HG03060 (cell line): Measurements from ENCODE around the gene CLECL1.
"Not testable (repeated sequence)": the region's sequence is repeated elsewhere in the genome, so short reads cannot be mapped to it uniquely, and the experiment has no call there.

Experiments
- ATAC-seq: cut with Tn5 transposase; IDR thresholded peaks from one replicate; pipeline ENCODE4 v1.9.1; 2021; ENCODE audit warnings: low read depth, moderate number of reproducible peaks; ENCODE audit not compliant: unreplicated experiment

Gene CLECL1

DNA sequence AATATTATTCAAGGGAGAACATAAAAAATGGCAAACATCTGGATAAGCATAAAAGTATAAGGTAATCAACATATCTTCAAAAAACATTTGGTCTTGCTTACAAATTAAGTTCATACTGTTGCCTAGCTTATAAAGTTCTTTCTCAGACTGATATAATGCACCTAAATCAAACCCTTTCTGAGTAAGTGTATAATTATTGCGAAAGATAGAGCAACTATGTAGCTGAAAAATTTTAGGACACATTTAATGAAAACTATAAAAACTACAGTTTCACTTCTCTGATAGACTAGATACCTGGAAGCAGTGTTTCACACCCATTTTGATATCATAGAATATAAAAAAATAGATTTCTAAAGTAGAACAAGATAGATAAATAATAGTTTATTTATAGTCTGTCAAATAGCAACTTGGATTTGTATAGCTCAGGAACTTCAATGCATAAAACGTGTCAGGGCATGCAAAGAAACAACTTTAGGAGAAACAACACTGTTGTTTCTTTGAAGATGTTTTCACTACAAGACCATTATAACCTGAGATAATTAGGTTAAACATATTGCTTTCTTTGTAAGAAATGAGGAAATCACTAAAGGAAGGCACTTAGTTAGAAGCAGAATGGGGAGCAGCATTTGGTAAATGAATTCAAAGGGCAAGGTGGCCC lies 7.6 kb downstream of the CLECL1 start:
- no peak for ATAC-seq

DNA sequence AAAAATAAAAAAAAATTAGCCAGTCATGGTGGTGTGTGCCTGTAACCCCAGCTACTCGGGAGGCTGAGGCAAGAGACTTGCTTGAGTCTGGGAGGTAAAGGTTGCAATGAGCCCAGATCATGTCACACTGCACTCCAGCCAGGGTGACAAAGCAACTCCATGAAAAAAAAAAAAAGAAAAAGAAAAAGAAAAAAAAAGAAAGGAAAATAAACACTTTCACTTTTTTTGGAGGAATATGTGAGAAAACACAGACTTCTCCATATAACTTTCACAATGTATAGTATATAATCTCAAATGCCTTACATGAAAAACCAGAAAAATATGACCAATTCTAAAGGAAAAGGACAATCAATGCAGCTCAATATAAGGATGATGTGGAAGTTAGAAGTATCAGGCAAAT lies 8.9 kb downstream of the CLECL1 start:
- no peak for ATAC-seq

DNA sequence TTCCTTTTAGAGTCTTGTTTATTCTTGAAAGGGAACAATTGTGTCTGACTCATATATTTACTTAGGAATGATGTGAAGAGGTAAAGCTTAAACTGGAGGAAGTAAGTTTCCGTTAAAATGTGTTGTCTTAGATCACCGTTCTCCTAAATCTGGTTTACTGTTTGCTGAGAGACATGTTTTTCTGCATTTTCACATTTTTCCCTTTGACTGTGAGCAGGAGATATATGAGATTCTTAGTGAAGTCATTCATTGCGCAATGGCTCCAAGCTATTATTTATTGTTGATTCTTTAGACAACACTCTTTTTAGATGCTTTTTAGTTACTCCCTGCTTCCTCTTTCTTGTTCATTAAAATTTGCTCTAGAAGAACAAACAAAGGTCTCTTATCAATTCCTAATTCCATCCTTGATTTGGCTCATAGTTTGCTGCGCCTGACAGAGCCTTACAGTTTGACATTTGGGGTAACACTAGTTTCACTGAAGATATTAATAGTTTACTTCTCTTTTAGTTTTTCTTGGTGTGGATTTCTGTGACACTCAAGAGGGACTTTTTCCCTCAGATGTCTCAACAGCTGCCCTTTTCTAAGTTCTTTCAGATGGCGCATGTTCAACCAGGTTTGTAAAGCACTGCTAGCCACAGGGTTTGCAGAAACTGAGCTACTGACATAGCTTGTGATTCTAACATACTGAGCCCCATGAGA lies 11.4 kb downstream of the CLECL1 start:
- ATAC-seq, result peak; percentile 38

DNA sequence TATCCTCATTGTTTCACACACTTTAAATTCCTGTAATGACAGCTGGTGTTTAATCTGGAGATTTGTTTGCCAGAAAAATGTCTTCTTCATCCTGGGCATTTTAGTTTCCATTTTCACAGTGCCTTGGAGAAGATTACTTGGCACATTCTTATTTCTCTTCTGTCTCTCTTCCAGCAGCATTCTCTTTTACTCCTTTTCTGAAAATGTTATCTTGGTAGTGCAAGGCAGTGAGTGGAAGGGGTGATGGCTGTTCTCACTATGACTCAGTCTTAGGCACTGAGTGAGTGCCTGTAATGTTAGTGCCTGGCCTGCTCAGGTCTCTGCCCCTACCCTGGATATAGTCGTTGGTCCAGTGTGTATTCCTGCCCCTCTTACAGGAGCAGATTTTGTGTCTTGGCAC lies 13.1 kb downstream of the CLECL1 start:
- no peak for ATAC-seq

DNA sequence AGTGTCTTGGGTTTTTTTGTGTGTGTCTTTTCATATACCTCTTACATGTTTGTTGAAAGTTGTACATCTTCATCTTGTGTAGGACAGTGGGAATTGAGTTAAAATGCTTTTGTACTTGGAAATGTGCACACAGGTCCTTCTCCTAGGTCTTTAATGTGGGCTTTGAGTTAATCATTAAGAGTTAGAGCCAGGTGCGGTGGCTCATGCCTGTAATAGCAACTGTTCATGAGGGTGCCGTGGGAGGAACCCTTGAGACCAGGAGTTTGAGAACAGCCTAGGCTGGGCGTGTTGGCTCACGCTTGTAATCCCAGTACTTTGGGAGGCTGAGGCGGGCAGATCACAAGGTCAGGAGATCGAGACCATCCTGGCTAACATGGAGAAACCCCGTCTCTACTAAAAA lies 13.9 kb downstream of the CLECL1 start:
- no peak for ATAC-seq

DNA sequence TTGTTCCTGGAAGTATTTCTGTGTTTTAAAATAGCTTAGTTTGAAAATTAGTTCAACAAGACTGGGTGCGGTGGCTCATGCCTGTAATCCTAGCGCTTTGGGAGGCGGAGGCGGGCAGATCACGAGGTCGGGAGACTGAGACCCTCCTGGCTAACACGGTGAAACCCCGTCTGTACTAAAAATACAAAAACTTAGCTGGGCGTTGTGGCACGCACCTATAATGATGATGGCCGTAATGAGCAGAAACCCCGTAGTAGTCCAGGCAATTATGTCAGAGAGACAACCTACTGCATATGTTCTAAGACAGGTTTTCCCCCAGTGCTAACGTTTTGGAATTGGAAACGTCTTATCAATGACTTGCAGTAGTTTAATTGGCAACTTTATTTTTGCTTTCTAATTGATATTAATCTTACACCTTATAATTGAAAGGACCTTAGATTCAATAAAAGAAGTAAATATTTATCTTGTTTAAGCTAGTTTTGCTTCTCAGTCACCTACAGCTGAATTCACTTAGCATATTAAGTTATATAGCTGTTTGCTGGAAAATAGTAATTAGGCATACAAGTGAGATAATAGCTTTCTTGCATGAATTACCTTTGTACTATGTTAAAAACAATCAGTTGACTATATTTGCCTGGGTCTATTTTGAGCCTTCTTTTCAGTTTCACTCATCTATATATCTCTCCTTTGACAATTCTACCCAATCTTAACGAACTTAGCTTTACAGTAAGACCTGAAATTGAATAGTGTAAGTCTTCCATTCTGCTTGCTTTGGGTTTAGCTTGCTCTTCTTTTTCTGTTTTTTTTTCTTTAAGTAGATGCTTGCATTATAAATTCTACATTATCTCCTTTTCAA lies 15.6 kb downstream of the CLECL1 start:
- no peak for ATAC-seq

DNA sequence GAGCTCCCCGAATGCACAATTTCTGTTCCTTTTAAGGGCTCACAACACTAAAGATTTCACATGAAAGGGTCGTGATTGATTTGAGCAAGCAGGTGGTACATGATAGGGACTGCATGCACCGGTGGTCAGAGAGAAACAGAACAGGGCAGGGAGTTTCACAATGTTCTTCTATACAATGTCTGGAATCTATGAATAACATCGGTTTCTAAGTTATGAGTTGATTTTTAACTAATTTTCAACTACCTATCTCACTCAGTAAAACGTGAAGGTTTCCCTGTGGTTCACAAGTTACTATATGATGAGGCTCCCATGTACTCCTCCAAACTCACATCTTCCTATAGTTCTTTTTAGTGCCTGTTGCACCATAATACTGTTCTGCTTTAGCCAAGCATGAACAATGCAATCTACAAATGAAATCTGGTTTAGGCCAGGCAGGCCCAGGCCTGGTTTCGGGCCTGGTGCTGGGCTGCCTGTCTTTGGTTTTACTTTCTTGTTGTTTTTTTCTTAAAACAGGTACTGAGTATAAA lies 19.8 kb downstream of the CLECL1 start:
- ATAC-seq, result peak; percentile 51

DNA sequence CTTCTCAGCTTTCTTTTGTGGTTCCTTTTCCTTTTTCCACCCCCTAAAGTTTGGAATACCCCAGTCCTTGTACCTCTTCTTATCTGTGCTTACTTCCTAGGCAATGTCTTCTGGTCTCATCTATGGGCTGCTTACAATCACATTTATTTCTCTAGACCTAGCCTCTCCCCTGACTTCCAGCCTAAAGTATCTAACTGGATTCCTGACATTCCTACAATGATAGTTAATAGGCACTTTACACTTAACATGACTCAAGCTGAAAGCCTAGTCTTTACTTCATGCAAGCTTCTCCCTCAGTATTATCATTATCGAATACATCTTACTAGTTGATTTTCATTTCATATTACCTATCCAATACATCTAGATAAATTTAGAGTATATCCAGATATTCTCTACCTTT lies 21.2 kb downstream of the CLECL1 start:
- ATAC-seq, result no peak

DNA sequence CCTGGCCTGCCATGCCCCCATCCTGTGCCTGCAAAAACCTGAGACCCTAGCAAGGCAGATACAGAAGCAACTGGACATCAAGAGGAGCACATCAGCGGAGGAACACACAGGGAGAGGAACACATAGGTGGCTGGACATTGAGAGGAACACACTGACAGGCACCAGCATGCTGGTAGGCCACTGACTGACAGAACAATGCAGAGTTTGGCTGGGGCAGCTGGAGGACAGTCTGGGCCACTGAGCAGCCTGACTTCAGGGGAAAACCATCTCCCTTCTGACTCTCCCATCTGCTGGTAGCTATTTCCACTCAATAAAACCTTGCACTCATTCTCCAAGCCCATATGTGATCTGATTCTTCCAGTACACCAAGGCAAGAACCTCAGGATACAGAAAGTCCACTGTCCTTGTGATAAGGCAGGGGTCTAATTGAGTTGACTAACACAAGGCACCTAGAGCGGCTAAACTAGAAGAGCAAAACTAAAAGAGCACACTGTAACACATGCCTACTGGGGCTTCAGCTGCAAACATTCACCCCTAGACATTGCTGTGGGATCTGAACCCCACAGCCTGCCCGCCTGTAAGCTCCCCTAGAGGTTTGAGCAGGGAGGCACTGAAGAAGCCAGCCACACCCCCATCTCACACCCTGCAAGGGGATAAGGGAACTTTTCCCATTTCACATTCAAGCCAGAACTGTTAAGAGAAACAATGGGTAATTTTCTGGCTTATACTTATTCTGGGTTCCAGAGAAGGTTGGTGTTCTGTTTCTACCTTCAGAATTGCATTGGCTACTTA lies 22.1 kb downstream of the CLECL1 start:
- no peak for ATAC-seq

DNA sequence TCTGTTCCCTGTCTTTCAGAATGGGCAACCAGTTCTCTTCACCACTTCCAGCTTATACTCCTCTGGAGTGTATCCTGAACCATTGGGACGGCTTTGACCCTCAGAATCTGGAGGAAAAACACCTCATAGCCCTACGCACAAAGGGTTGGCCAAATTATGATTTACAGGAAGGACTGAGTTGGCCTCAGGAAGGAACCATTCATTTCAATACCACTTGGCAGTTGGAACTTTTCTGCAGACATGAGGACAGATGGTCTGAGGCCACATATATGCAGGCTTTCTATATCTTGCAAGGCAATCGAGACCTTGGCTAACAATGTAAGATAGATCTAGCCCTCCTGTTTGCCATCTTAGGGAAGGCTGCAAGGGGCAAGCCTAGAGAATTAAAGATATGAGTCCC lies 24.0 kb downstream of the CLECL1 start:
- ATAC-seq, result no peak

DNA sequence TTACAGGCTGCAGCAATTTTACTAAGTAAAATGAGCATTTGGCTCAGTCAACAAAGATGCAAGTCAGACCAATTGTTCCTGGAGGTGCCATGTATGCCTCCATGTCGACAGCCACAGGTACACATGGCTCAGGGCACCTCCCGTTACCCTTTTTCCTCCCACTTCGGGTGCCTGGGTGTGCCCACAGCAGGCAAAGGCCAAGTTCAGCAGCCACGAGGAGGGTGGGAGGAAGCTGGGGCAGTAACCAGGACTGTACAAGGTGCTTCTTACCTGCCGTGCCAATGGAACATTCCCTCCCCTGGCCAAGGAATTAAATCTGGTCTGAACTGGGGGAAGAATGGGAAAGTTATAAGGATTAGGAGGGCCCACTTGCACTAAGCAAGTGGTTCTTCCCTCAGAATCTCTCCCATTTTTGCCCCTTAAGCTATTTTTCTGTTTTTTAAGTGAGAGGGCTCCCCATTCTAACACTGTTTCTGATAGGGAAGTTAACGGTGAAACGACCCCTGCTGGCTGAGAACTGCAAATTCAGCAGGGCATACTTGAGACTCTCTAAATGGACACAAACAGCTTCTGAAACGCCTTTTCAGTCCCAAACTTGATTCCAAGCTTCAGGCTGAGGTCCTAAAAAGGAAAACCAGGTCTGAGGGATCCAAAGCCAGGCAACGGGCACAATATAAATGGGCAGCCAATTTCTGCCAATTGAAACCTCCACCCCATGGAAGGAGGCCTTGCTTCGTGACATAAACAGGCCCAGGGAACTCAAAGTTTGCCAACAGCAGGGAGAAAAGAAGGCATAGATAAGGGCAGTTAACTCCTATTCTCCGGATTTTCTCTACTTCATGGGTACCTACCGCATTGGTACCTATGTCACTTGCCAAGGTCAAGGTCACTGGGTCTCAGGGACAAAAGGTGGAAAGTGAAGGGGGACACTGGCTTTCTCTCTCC lies 24.8 kb downstream of the CLECL1 start:
- ATAC-seq, result no peak

DNA sequence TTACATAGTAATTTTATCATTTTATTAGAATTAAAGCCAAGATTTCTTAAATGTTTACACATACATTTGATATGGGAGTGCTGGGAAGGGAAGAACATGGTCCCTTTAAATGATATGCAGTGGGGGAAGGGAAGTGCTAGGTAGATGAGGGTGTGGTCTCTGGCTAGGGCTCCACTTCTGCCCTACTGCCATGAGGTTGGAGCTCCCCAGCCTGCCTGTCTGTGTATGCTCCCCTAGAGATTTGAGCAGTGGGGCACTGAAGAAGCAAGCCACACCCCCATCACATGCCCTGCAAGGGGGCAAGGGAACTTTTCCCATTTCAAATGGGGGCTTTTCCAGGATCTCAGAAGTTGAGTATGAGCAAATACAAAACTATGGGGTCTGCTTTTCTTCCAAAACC lies 25.5 kb downstream of the CLECL1 start:
- no peak for ATAC-seq

DNA sequence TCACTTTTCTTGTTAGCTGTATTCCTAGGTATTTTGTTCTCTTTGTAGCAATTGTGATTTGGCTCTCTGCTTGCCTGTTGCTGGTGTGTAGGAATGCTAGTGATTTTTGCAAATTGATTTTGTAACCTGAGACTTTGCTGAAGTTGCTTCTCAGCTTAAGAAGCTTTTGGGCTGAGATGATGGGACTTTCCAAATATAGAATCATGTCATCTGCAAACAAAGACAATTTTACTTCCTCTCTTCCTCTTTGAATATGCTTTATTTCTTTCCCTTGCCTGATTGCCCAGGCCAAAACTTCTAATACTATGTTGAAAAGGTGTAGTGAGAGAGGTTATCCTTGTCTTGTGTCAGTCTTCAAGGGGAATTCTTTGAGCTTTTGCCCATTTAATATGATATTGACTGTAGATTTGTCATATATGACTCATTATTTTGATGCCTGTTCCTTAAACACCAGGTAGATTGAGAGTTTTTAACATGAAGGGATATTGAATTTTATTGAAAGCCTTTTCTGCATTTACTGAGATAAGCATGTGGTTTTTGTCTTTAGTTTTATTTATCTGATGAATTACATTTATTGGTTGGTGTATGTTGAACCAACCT lies 26.7 kb downstream of the CLECL1 start:
- no peak for ATAC-seq

DNA sequence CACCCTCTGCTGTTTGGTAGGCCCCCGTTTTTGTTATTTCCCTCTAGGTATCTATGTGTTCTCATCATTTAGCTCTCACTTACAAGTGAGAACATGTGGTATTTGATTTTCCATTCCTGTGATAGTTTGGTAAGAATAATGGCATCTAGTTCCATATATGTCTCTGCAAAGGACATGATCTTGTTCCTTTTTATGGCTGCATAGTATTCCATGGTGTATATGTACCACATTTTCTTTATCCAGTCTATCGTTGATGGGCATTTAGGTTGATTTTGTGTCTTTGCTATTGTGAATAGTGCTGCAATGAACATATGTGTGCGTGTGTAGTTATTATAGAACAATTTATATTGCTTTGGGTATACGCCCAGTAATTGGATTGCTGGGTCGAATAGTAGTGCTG lies 28.3 kb downstream of the CLECL1 start:
- ATAC-seq, result not testable (repeated sequence)

DNA sequence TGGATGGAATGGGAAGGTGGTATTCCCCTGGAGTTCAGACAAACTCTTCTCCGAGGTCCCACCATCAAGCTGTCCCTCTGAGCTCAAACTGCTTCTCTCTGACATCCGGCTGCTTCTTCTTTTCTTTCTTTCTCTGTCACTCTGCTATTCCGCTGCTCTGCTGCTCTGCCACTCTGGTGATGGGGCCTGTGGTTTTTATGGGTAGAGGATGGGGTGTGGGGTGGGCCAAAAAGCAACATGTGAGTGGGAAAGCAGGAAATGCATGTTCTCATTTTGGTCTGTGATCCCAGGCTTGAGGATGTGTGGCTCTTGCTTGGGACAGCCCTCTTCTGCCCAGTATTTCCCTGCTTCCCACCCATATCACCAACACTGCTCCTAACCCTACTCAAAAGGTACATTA lies 30.6 kb downstream of the CLECL1 start:
- no peak for ATAC-seq

DNA sequence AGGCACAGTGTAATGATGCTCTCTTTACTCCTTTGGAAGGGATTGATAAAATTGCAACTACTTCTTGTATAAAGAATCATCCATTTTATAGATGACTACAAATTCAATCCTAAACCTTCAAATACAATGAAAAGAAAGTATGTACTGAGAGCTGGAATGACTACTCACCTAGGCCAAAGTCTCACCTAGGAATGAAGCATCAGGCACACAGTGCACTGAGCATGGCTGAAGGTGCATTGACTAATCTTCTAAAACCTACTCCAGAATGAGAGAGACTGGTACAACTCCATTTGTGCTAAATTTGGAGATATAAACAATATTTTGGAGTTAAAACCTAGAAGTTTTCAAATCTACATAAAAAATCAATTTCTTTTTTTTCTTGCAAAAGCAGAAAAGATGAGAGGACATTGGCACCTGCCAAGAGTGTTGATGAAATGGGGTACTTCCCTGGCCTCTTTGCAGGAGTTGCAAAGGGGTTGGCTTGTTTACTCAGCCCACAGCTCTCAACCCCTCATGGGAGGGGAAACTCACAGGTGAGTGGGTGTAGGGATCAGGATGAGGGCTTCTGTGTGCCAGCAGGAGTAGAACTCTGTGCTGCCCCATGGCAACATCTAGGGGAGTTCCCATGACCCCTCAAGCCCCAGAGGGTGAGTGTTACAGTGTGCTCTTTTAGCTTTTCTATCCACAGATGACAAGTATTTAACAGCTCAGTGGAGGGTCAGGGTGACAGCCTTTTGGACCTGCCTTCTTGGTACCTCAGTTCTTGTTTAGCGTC lies 31.3 kb downstream of the CLECL1 start:
- ATAC-seq, result no peak

DNA sequence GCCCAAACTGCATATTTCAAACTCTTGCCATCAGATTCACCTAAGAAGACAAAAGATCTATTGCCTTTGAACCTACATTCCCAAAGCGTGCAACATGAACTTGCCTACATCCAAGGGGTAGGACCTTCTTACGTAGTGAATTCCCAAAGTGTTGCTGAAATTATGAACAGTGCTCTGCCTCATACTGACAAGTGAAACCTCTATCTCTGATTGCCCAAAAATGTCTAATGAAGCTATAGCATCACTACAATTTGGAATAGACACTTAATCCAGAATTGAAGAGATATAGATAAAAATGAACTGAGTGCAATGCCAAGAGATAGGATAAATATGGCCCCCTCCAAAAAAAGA lies 32.3 kb downstream of the CLECL1 start:
- ATAC-seq, result no peak

DNA sequence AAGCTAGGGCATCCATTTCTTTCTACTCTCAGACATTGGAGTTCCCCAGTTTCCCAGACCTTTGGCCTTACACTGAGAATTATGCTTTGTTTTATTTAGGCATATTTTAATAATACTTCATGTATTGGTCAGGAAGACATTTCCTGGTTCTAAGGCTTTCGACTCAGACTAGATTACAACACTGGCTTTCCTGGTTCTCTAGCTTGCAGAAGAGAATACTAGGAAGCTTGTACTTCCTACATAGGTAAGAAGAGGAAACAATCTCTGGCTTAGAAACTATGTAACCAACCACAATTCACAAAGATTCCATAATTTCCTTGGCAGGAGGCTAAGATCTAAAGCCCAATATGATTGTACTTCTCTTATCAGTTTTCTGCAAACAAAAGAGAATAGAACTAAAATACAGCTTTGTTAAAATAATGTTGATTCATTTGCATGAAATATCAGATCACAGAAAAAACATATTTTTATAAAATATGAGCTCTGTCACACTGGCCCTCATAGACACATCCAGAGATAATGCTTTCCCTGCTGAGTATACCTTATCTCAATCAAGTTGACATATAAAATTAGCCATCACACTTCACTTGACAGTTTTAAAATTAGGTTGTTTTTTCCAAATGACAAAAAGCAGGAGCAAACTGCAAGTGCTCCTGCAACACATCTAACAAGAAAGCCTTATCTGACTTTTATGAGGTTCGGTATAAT lies 32.8 kb downstream of the CLECL1 start:
- ATAC-seq, result no peak
